ENCODE data around the gene LIN7B. TPM values are rescaled to one million over a fixed set of nuclear protein-coding genes. Genes with fewer than 3 reads are reported as not detected.

Gene LIN7B
- total and polyA plus RNA-seq, 9 of the 15 experiments (the other 6 are each of a cell fraction or from before 2014, with no cell fraction given) = 0.89 to 15.7 (median 4.0) TPM

DNA sequence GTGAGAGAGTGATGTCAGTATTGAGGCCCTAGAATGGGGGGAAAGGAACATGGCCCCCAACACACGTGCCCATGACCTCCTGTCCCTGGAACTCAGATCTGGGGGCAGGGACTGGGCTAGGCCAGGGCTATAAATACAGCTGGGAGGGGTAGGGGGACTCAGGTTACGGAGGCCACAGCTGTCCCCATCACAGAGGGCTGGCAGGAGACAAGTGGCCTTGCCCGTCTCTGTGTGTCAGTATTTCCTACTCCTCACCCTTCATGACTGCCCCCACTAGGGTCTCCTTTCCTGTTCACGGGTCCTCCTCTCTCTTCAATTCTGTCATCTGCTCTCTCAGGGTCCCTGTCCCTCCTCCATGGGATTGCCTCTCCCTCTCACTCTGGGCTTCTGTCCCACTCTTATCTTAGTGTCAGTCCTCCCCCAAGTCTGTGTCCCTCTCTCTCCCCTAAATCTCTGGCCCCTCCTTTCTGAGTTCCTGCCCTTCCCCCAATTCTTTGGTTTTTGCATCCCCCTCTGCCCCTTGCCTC is 41.7 kb downstream of the LIN7B start (continued):
- no peak for TF ChIP-seq PRMT5 (CRISPR knock-in tag; IDR thresholded peaks at IDR 0.05)
- TF ChIP-seq ZNF140 (CRISPR knock-in tag; IDR thresholded peaks at IDR 0.05) = no peak
- no peak for TF ChIP-seq POLR2H (tag; IDR thresholded peaks at IDR 0.05; ENCODE audit: low read depth)
- no peak for TF ChIP-seq MED1 (CRISPR knock-in tag; IDR thresholded peaks at IDR 0.05; ENCODE audit: borderline replicate concordance)
- TF ChIP-seq FOS (IDR thresholded peaks at IDR 0.05; ENCODE audit: extremely low read depth, insufficient read length) = no peak
- TF ChIP-seq ZEB2 (IDR thresholded peaks at IDR 0.05) = no peak
- TF ChIP-seq ZNF174 (CRISPR knock-in tag; IDR thresholded peaks at IDR 0.05) = no peak
- TF ChIP-seq, protein P1, sequence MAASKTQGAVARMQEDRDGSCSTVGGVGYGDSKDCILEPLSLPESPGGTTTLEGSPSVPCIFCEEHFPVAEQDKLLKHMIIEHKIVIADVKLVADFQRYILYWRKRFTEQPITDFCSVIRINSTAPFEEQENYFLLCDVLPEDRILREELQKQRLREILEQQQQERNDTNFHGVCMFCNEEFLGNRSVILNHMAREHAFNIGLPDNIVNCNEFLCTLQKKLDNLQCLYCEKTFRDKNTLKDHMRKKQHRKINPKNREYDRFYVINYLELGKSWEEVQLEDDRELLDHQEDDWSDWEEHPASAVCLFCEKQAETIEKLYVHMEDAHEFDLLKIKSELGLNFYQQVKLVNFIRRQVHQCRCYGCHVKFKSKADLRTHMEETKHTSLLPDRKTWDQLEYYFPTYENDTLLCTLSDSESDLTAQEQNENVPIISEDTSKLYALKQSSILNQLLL (CRISPR knock-in tag; IDR thresholded peaks at IDR 0.05; ENCODE audit: borderline replicate concordance) = no peak
- TF ChIP-seq, protein P2, sequence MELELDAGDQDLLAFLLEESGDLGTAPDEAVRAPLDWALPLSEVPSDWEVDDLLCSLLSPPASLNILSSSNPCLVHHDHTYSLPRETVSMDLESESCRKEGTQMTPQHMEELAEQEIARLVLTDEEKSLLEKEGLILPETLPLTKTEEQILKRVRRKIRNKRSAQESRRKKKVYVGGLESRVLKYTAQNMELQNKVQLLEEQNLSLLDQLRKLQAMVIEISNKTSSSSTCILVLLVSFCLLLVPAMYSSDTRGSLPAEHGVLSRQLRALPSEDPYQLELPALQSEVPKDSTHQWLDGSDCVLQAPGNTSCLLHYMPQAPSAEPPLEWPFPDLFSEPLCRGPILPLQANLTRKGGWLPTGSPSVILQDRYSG (tag; conservative IDR thresholded peaks at IDR 0.05; ENCODE audit: low read depth) = no peak
- TF ChIP-seq, protein P3, sequence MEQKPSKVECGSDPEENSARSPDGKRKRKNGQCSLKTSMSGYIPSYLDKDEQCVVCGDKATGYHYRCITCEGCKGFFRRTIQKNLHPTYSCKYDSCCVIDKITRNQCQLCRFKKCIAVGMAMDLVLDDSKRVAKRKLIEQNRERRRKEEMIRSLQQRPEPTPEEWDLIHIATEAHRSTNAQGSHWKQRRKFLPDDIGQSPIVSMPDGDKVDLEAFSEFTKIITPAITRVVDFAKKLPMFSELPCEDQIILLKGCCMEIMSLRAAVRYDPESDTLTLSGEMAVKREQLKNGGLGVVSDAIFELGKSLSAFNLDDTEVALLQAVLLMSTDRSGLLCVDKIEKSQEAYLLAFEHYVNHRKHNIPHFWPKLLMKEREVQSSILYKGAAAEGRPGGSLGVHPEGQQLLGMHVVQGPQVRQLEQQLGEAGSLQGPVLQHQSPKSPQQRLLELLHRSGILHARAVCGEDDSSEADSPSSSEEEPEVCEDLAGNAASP (IDR thresholded peaks at IDR 0.05) = no peak
- TF ChIP-seq ZBTB7A (IDR thresholded peaks at IDR 0.05; ENCODE audit: borderline replicate concordance, control insufficient read depth, low read depth, low read length) = peak; percentile 67; the same call in 1 of the 2 replicates
- TF ChIP-seq, protein P4, sequence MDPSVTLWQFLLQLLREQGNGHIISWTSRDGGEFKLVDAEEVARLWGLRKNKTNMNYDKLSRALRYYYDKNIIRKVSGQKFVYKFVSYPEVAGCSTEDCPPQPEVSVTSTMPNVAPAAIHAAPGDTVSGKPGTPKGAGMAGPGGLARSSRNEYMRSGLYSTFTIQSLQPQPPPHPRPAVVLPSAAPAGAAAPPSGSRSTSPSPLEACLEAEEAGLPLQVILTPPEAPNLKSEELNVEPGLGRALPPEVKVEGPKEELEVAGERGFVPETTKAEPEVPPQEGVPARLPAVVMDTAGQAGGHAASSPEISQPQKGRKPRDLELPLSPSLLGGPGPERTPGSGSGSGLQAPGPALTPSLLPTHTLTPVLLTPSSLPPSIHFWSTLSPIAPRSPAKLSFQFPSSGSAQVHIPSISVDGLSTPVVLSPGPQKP (CRISPR knock-in tag; IDR thresholded peaks at IDR 0.05) = no peak
- TF ChIP-seq SAP30 (IDR thresholded peaks at IDR 0.05; ENCODE audit: borderline replicate concordance, insufficient read depth, low read depth, low read length, poor library complexity, severe bottlenecking) = peak; percentile 2
- TF ChIP-seq ZBTB8A (IDR thresholded peaks at IDR 0.05; ENCODE audit: partially characterized antibody) = no peak
- peak; percentile 24; the same call in 1 of the 2 replicates for TF ChIP-seq LEF1 (IDR thresholded peaks at IDR 0.05)
- TF ChIP-seq, protein P5, sequence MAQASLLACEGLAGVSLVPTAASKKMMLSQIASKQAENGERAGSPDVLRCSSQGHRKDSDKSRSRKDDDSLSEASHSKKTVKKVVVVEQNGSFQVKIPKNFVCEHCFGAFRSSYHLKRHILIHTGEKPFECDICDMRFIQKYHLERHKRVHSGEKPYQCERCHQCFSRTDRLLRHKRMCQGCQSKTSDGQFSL (CRISPR knock-in tag; IDR thresholded peaks at IDR 0.05) = no peak
- TF ChIP-seq, protein P5 (tag; IDR thresholded peaks at IDR 0.05) = no peak; a peak in 2 of 4 replicates
- TF ChIP-seq HNRNPL (IDR thresholded peaks at IDR 0.05; ENCODE audit: low read depth, low read length) = no peak
- TF ChIP-seq POLR2A (conservative IDR thresholded peaks at IDR 0.05) = no peak
- TF ChIP-seq FOXA3 (CRISPR knock-in tag; conservative IDR thresholded peaks at IDR 0.05 in 1 of 2, IDR thresholded peaks at IDR 0.05 in 1 of 2) = no peak
- no peak for TF ChIP-seq MYNN (IDR thresholded peaks at IDR 0.05)
- no peak for TF ChIP-seq MYNN (CRISPR knock-in tag; IDR thresholded peaks at IDR 0.05)
- TF ChIP-seq BACH1 (tag; IDR thresholded peaks at IDR 0.05) = no peak
